Regular cardiac myocyte (primary cell): Measurements from ENCODE around the gene OVCH1. TPM values are rescaled to one million over a fixed set of nuclear protein-coding genes. Genes with fewer than 3 reads are reported as not detected.

Experiments
- total RNA-seq: library from RNA; depleted of rRNA; stranded (reverse); fragments of >200 nt; gene quantifications from 2 replicates; pipeline ENCODE4 v1.2.3, GENCODE V29; 2014

Gene OVCH1
- total RNA-seq = under 0.01 and 0.28 TPM in 2 replicates

GRCh38 chr12:29497588-29497987 is at the start of gene OVCH1:
OVCH1 (minus strand) TSS chr12:29497686; CDS start chr12:29497686, 0 bp downstream.

GRCh38 chr12:29380536-29381523 is 116.7 kb downstream of the OVCH1 start, which contains the start of gene ERGIC2:
ERGIC2 (minus strand) TSS chr12:29381172; CDS start chr12:29371633, 9,539 bp downstream.

Other genes with a start within 250 kb of the OVCH1 start
- gene ERGIC2, start 116.5 kb downstream of the OVCH1 start, total RNA-seq = 115 and 120 TPM in 2 replicates